Osteoblast (primary cell): Measurements from ENCODE around the gene OBP2B. TPM values are rescaled to one million over a fixed set of nuclear protein-coding genes. Genes with fewer than 3 reads are reported as not detected.

Source experiments
- DNase-seq: peaks from one replicate; pipeline ENCODE4 v3.0.0; 2011; ENCODE audit warnings: low spot score, mixed read lengths; ENCODE audit not compliant: insufficient read length; ENCODE audit errors: missing footprints
- H2AFZ ChIP-seq: 2 replicates; pipeline ENCODE4 v1.6.0; 2011; ENCODE audit warnings: mild to moderate bottlenecking, low read length
- H3K27ac ChIP-seq: 2 replicates; pipeline ENCODE4 v1.5.1; 2011; ENCODE audit warnings: mild to moderate bottlenecking, low read depth, low read length, moderate library complexity
- H3K27me3 ChIP-seq: 2 replicates; pipeline ENCODE4 v1.6.0; 2012; ENCODE audit warnings: mild to moderate bottlenecking, control low read depth, inconsistent platforms, low read length, moderate library complexity; ENCODE audit not compliant: insufficient read depth
- H3K36me3 ChIP-seq: 2 replicates; pipeline ENCODE4 v1.5.1; 2011; ENCODE audit warnings: mild to moderate bottlenecking, low read length, control low read depth, moderate library complexity; ENCODE audit not compliant: insufficient read depth
- H3K4me1 ChIP-seq: 2 replicates; pipeline ENCODE4 v1.5.1; 2011; ENCODE audit warnings: mild to moderate bottlenecking, low read length, control low read depth, moderate library complexity; ENCODE audit not compliant: insufficient read depth
- H3K4me2 ChIP-seq: 2 replicates; pipeline ENCODE4 v1.6.0; 2011; ENCODE audit warnings: mild to moderate bottlenecking, low read length; ENCODE audit not compliant: insufficient read depth
- H3K4me3 ChIP-seq: fragments of 200-600 bp; sonication (generic); 3 replicates; pipeline ENCODE4 v1.5.1; 2012; ENCODE audit warnings: mild to moderate bottlenecking, low read length, inconsistent platforms; ENCODE audit not compliant: insufficient read depth
- H3K79me2 ChIP-seq: 2 replicates; pipeline ENCODE4 v1.6.0; 2012; ENCODE audit warnings: mild to moderate bottlenecking, low read length, control low read depth, inconsistent platforms; ENCODE audit not compliant: insufficient read depth
- H3K9me3 ChIP-seq: 2 replicates; pipeline ENCODE4 v1.5.1; 2011; ENCODE audit warnings: low read depth, low read length, control low read depth
- H4K20me1 ChIP-seq: 2 replicates; pipeline ENCODE4 v1.6.0; 2012; ENCODE audit warnings: mild to moderate bottlenecking, low read length, control low read depth; ENCODE audit not compliant: insufficient read depth
- CTCF ChIP-seq: IDR thresholded peaks from 2 replicates; pipeline ENCODE4 v1.5.1; 2011; ENCODE audit warnings: mild to moderate bottlenecking, low read depth, low read length, moderate library complexity; ENCODE audit errors: extremely low read depth
- total RNA-seq: library from RNA; depleted of rRNA; stranded (reverse); fragments of >200 nt; gene quantifications from 2 replicates; pipeline ENCODE4 v1.2.3, GENCODE V29; 2012

The OBP2B gene
- total RNA-seq, 1 donor: not detected

GRCh38 chr9:133161547-133161950 is 47.5 kb downstream of the OBP2B start:
- Histone ChIP-seq H3K9me3 (no peaks in the 10 kb centered on the region), H3K36me3 (no peaks in the 10 kb centered on the region), H3K27ac (no peak overlapping the region), H2AFZ (no peak overlapping the region), H3K79me2 (no peaks in the 10 kb centered on the region), H4K20me1 (no peaks in the 10 kb centered on the region), H3K4me2 (no peak overlapping the region), H3K4me3 (no peak overlapping the region), H3K4me1 (peaks cover 8% of the 10 kb centered on the region), H3K27me3 (peaks cover 6% of the 10 kb centered on the region)
- peak; percentile 51 for DNase-seq
- no peak for TF ChIP-seq CTCF

- Histone ChIP-seq H3K4me3 (no peak overlapping the region), H3K79me2 (no peaks in the 10 kb centered on the region), H3K4me1 (peaks cover 8% of the 10 kb centered on the region), H2AFZ (no peak overlapping the region), H3K4me2 (no peak overlapping the region), H3K27me3 (peaks cover 6% of the 10 kb centered on the region), H3K36me3 (no peaks in the 10 kb centered on the region), H4K20me1 (no peaks in the 10 kb centered on the region), H3K27ac (no peak overlapping the region), H3K9me3 (no peaks in the 10 kb centered on the region)
- TF ChIP-seq CTCF: peak; percentile 73
- DNase-seq: peak; percentile 97
Measured at GRCh38 chr9:133160742-133161546, 48.1 kb downstream of the OBP2B start.

- H3K36me3 ChIP-seq: no peaks in the 10 kb centered on the region
- no peak overlapping the region for H3K27ac ChIP-seq
- H3K9me3 ChIP-seq: no peaks in the 10 kb centered on the region
- TF ChIP-seq CTCF: no peak
- no peaks in the 10 kb centered on the region for H3K79me2 ChIP-seq
- H2AFZ ChIP-seq: no peak overlapping the region
- no peak for DNase-seq
- H4K20me1 ChIP-seq: no peaks in the 10 kb centered on the region
- peaks cover 5% of the 10 kb centered on the region for H3K4me1 ChIP-seq
- no peak overlapping the region for H3K4me2 ChIP-seq
- H3K27me3 ChIP-seq: peaks cover 6% of the 10 kb centered on the region
- H3K4me3 ChIP-seq: no peak overlapping the region
Measured at GRCh38 chr9:133158695-133159094, 50.4 kb downstream of the OBP2B start.

Other genes with a start within 250 kb of the OBP2B start
- gene GFI1B, start 230.6 kb downstream of the OBP2B start, total RNA-seq: under 0.01 TPM in 1 of 2 replicates, not detected in the other
- 31.8 and 41.3 TPM in 2 replicates for gene GTF3C5, start 178.3 kb downstream of the OBP2B start, total RNA-seq
- gene CEL, start 147.3 kb downstream of the OBP2B start, total RNA-seq: under 0.01 TPM in 1 of 2 replicates, not detected in the other
- gene RALGDS, start 88.0 kb downstream of the OBP2B start, total RNA-seq: 11.2 and 12.7 TPM in 2 replicates
- gene GBGT1, start 45.3 kb downstream of the OBP2B start, total RNA-seq: 3.3 and 3.8 TPM in 2 replicates
- not detected in 2 replicates for gene ABO, start 66.0 kb upstream of the OBP2B start, total RNA-seq
- 5.9 and 7.6 TPM in 2 replicates for gene SURF6, start 126.9 kb upstream of the OBP2B start, total RNA-seq
- 14.5 and 15.3 TPM in 2 replicates for gene MED22, start 138.9 kb upstream of the OBP2B start, total RNA-seq
- 1,638 and 1,763 TPM in 2 replicates for gene RPL7A, start 139.0 kb upstream of the OBP2B start, total RNA-seq
- gene SURF1, start 147.2 kb upstream of the OBP2B start, total RNA-seq: 21.0 and 24.8 TPM in 2 replicates
- gene SURF2, start 147.3 kb upstream of the OBP2B start, total RNA-seq: 10.3 and 15.2 TPM in 2 replicates
- 366 and 392 TPM in 2 replicates for gene SURF4, start 166.8 kb upstream of the OBP2B start, total RNA-seq
- gene STKLD1, start 167.1 kb upstream of the OBP2B start, total RNA-seq: 0.72 and 1.2 TPM in 2 replicates
- 10.6 and 11.9 TPM in 2 replicates for gene REXO4, start 208.8 kb upstream of the OBP2B start, total RNA-seq
- 1.2 and 1.4 TPM in 2 replicates for gene ADAMTS13, start 213.1 kb upstream of the OBP2B start, total RNA-seq